Measurements from ENCODE around the gene UFSP2.
A peak's percentile ranks its signal among the peaks of the same experiment; 100 is the strongest.

UFSP2 gene

DNA sequence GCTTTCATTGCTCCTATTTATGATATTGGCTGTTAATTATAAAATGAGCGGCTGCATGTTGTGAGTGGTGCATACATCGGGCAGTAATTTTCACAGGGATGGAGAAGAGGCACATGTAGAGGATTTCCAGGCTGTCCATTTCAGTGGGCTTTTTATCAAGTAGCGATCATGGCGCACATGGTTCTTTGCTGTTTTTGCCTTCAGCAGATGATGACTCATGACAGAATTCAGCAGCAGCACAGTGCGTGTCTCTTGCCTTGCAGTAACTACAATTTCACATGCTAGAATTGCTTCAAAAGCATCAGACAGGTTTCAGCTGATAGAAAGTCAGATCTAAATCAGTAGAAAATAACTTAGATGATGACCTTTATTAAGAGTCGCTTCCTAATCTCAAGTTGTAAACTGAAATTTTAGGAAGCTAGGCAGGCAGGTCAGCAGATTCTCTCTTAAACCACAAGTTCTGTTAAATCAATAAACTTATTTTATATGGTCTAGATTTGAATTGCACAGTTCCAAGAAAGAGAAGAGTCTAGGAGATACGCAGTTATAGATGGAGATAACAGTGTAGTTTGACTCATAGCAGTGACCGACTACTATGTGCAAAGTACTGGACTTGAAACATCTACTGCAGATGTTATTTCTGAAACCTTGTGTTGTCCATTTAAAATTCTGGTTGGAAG is 65.9 kb downstream of the UFSP2 start:
- TF ChIP-seq ESRRG (CRISPR knock-in tag; IDR thresholded peaks at IDR 0.05) (no peak), ISL1 (CRISPR knock-in tag; IDR thresholded peaks at IDR 0.05) (0 out of 2 replicates have a peak, but pooled peaks have one; percentile 19), ZFP30 (CRISPR knock-in tag; IDR thresholded peaks at IDR 0.05) (no peak), ZFP3 (CRISPR knock-in tag; IDR thresholded peaks at IDR 0.05) (0 out of 2 replicates have a peak, but pooled peaks have one; percentile 32)
- peak; percentile 74 for ATAC-seq

GRCh38 chr4:185358959-185359358 is 66.8 kb downstream of the UFSP2 start:
- no peak for TF ChIP-seq TSHZ2 (CRISPR knock-in tag; IDR thresholded peaks at IDR 0.05)
- no peak for TF ChIP-seq RARB (CRISPR knock-in tag; IDR thresholded peaks at IDR 0.05)
- TF ChIP-seq ESRRG (CRISPR knock-in tag; IDR thresholded peaks at IDR 0.05): no peak
- TF ChIP-seq, protein P1, sequence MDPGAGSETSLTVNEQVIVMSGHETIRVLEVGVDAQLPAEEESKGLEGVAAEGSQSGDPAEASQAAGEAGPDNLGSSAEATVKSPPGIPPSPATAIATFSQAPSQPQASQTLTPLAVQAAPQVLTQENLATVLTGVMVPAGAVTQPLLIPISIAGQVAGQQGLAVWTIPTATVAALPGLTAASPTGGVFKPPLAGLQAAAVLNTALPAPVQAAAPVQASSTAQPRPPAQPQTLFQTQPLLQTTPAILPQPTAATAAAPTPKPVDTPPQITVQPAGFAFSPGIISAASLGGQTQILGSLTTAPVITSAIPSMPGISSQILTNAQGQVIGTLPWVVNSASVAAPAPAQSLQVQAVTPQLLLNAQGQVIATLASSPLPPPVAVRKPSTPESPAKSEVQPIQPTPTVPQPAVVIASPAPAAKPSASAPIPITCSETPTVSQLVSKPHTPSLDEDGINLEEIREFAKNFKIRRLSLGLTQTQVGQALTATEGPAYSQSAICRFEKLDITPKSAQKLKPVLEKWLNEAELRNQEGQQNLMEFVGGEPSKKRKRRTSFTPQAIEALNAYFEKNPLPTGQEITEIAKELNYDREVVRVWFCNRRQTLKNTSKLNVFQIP (CRISPR knock-in tag; IDR thresholded peaks at IDR 0.05; ENCODE audit: borderline replicate concordance, low read depth): no peak
- 0 out of 2 replicates have a peak, but pooled peaks have one; percentile 2 for TF ChIP-seq ISL1 (CRISPR knock-in tag; IDR thresholded peaks at IDR 0.05)
- TF ChIP-seq CSDC2 (CRISPR knock-in tag; IDR thresholded peaks at IDR 0.05): no peak
- ATAC-seq: peak; percentile 48

DNA sequence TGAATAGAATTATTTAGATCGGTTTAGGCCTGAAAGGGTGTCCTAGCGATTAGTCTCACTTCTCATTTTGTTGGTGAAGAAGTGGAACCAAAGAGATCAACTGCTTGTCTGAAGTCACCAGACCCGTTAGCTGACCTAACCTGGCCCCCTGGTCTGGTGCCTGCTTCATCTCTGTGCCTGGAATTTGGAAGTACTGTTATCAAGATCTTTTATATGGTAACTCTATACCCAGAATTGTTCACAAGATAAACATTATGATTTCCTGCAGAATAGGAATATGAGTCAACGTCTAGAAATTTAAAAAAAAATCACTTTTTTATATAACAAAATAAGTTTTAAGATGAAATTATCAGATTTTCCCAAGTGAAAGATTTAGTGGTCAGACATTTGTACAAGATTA is 67.2 kb downstream of the UFSP2 start:
- peak; percentile 84 for ATAC-seq
- TF ChIP-seq ARNTL (CRISPR knock-in tag; IDR thresholded peaks at IDR 0.05; ENCODE audit: borderline replicate concordance, low read depth): no peak
- TF ChIP-seq ISL1 (CRISPR knock-in tag; IDR thresholded peaks at IDR 0.05): peak; percentile 72

GRCh38 chr4:185357733-185358440 is 67.9 kb downstream of the UFSP2 start:
- no peak for TF ChIP-seq CSDC2 (CRISPR knock-in tag; IDR thresholded peaks at IDR 0.05)
- TF ChIP-seq ZNF565 (CRISPR knock-in tag; conservative IDR thresholded peaks at IDR 0.05; ENCODE audit: low read depth): no peak
- TF ChIP-seq, protein P2, sequence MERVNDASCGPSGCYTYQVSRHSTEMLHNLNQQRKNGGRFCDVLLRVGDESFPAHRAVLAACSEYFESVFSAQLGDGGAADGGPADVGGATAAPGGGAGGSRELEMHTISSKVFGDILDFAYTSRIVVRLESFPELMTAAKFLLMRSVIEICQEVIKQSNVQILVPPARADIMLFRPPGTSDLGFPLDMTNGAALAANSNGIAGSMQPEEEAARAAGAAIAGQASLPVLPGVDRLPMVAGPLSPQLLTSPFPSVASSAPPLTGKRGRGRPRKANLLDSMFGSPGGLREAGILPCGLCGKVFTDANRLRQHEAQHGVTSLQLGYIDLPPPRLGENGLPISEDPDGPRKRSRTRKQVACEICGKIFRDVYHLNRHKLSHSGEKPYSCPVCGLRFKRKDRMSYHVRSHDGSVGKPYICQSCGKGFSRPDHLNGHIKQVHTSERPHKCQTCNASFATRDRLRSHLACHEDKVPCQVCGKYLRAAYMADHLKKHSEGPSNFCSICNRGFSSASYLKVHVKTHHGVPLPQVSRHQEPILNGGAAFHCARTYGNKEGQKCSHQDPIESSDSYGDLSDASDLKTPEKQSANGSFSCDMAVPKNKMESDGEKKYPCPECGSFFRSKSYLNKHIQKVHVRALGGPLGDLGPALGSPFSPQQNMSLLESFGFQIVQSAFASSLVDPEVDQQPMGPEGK (CRISPR knock-in tag; IDR thresholded peaks at IDR 0.05; ENCODE audit: borderline replicate concordance): no peak
- peak; percentile 5; the same call in 1 of the 3 replicates for ATAC-seq

- no peak for ATAC-seq
- no peak for TF ChIP-seq CSDC2 (CRISPR knock-in tag; IDR thresholded peaks at IDR 0.05)
- no peak for TF ChIP-seq CREB5 (CRISPR knock-in tag; IDR thresholded peaks at IDR 0.05; ENCODE audit: low read depth)
- TF ChIP-seq PPARA (CRISPR knock-in tag; IDR thresholded peaks at IDR 0.05; ENCODE audit: borderline replicate concordance): no peak
- TF ChIP-seq ARNTL (CRISPR knock-in tag; IDR thresholded peaks at IDR 0.05; ENCODE audit: borderline replicate concordance, low read depth): no peak
- no peak for TF ChIP-seq TCF4 (CRISPR knock-in tag; IDR thresholded peaks at IDR 0.05; ENCODE audit: borderline replicate concordance)
- TF ChIP-seq ZFP3 (CRISPR knock-in tag; IDR thresholded peaks at IDR 0.05): no peak
- no peak for TF ChIP-seq SNAI2 (CRISPR knock-in tag; IDR thresholded peaks at IDR 0.05)
- TF ChIP-seq ZNF8 (CRISPR knock-in tag; IDR thresholded peaks at IDR 0.05): no peak
- TF ChIP-seq BACH2 (CRISPR knock-in tag; IDR thresholded peaks at IDR 0.05; ENCODE audit: borderline replicate concordance): no peak
- no peak for TF ChIP-seq ESRRG (CRISPR knock-in tag; IDR thresholded peaks at IDR 0.05)
- TF ChIP-seq GLIS3 (CRISPR knock-in tag; IDR thresholded peaks at IDR 0.05): no peak
- TF ChIP-seq, protein P1 (CRISPR knock-in tag; IDR thresholded peaks at IDR 0.05; ENCODE audit: borderline replicate concordance, low read depth): no peak
Measured at GRCh38 chr4:185357211-185357610, 68.6 kb downstream of the UFSP2 start.

All from SK-N-SH treated with all-trans-retinoic acid at 6 μM for 48 hours (cell line).